Colonic mucosa (tissue), 4 donors: ENCODE results near the gene THADA. TPM values are rescaled to one million over a fixed set of nuclear protein-coding genes. Genes with fewer than 3 reads are reported as not detected.

Source experiments
- DNase-seq: peaks from one replicate; pipeline ENCODE4 v3.0.0-alpha.2; 2020
- H3K27ac ChIP-seq: fragments of 200-600 bp; one replicate; pipeline ENCODE4 v1.8.0; 2021
- H3K27me3 ChIP-seq: fragments of 200-600 bp; one replicate; pipeline ENCODE4 v1.8.0; 2021
- H3K36me3 ChIP-seq: fragments of 200-600 bp; one replicate; pipeline ENCODE4 v1.8.0; 2021
- H3K4me1 ChIP-seq: fragments of 200-600 bp; one replicate; pipeline ENCODE4 v1.8.0; 2021; ENCODE audit warnings: mild to moderate bottlenecking
- H3K4me3 ChIP-seq: fragments of 200-600 bp; one replicate; pipeline ENCODE4 v1.8.0; 2021
- H3K9ac ChIP-seq, 2 donors: one replicate each; pipeline ENCODE4 v1.7.0; 2013; ENCODE audit warnings: control low read depth in 2 of 2, low read depth in 2 of 2, low read length in 2 of 2
- H3K9me3 ChIP-seq: fragments of 200-600 bp; one replicate; pipeline ENCODE4 v1.8.0; 2021
- intact Hi-C: fragments of 100-400 bp; cut with DNase I; formaldehyde crosslinking; loops from one replicate; pipeline ENCODE4 v1.14.1; 2022
- total RNA-seq, 2 donors: library from RNA; stranded (reverse); fragmentation: NEBNext Ultra II Directional in 1 of 2; extraction: Animal tissue kit (Norgen Biotek cat#: 25700) in 1 of 2; gene quantifications; one replicate each; pipeline ENCODE4 v1.2.1, GENCODE V29; 2021
- TF ChIP-seq, protein P1 (sequence below): fragments of 200-600 bp; IDR thresholded peaks from one replicate; pipeline ENCODE4 v1.8.0; 2022; ENCODE audit warnings: antibody characterized with exemption, mild to moderate bottlenecking
- donor health status: healthy.
- donor health status: DM: no; HTN: no; CAD: no.
- donor health status: DM: no; HTN: no; CAD: no.

THADA gene
- total RNA-seq, 2 donors from 2014 or later, result 14.6 to 31.4 TPM

GRCh38 chr2:43248621-43249020 lies 347.2 kb downstream of the THADA start:
- H3K27ac ChIP-seq, result no peak overlapping the region
- no peaks in the 10 kb centered on the region for H3K36me3 ChIP-seq
- no peak for DNase-seq
- H3K9ac ChIP-seq, result no peak overlapping the region
- no peaks in the 10 kb centered on the region for H3K9me3 ChIP-seq
- no peaks in the 10 kb centered on the region for H3K27me3 ChIP-seq
- H3K4me1 ChIP-seq, result no peaks in the 10 kb centered on the region
- no peak overlapping the region for H3K4me3 ChIP-seq
- TF ChIP-seq, protein P1, sequence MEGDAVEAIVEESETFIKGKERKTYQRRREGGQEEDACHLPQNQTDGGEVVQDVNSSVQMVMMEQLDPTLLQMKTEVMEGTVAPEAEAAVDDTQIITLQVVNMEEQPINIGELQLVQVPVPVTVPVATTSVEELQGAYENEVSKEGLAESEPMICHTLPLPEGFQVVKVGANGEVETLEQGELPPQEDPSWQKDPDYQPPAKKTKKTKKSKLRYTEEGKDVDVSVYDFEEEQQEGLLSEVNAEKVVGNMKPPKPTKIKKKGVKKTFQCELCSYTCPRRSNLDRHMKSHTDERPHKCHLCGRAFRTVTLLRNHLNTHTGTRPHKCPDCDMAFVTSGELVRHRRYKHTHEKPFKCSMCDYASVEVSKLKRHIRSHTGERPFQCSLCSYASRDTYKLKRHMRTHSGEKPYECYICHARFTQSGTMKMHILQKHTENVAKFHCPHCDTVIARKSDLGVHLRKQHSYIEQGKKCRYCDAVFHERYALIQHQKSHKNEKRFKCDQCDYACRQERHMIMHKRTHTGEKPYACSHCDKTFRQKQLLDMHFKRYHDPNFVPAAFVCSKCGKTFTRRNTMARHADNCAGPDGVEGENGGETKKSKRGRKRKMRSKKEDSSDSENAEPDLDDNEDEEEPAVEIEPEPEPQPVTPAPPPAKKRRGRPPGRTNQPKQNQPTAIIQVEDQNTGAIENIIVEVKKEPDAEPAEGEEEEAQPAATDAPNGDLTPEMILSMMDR, result no peak
- intact Hi-C loops, result no loop called here

DNA sequence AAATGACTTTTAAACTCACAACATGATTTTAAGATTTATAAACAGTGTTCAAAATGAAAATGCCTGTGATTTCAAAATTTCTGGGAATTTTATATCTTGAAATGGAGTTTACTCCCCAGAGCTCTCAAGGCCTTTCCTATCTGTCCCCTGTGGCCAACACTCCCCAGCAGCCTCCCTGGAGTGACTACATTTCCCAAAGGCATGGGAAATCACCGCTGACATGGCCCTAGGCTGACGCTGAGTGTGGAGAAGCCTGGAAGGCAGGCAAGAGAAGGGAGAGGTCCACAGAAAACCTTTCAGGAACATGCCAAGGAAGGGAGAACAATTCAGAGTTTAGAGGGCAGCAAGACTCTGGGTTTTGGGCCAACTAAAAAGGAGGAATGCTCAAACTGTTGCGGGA lies 349.2 kb downstream of the THADA start:
- H3K4me3 ChIP-seq, result no peak overlapping the region
- H3K9me3 ChIP-seq, result no peaks in the 10 kb centered on the region
- H3K4me1 ChIP-seq, result no peaks in the 10 kb centered on the region
- intact Hi-C loops, result no loop called here
- no peak overlapping the region for H3K27ac ChIP-seq
- H3K27me3 ChIP-seq, result no peaks in the 10 kb centered on the region
- H3K36me3 ChIP-seq, result no peaks in the 10 kb centered on the region
- no peak for DNase-seq
- TF ChIP-seq, protein P1, result no peak
- H3K9ac ChIP-seq, result no peak overlapping the region

GRCh38 chr2:43241558-43241957 lies 354.3 kb downstream of the THADA start:
- intact Hi-C loops, result no loop called here
- no peak for DNase-seq
- no peak overlapping the region for H3K27ac ChIP-seq
- TF ChIP-seq, protein P1, result no peak
- no peak overlapping the region for H3K4me3 ChIP-seq
- no peak overlapping the region for H3K9ac ChIP-seq
- H3K27me3 ChIP-seq, result no peaks in the 10 kb centered on the region
- H3K9me3 ChIP-seq, result no peaks in the 10 kb centered on the region
- no peaks in the 10 kb centered on the region for H3K4me1 ChIP-seq
- H3K36me3 ChIP-seq, result no peaks in the 10 kb centered on the region

DNA sequence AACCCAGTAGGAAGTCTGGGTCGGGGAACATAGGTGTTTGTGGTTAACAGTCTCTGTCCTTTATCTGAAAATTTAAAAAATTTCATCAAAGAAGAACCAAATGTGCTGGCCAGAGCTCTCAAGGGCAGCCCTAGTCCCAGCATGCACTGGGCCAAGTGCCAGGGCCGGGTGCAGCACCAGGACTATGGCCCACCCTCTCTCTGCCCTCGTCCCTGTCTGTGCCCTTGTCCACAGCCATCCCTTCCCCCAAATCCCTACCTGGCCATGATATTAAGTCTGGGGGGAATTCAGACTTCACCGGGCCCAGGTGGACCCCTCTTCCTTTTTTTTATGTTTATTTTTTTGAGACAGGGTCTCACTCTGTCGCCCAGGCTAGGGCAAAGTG lies 355.1 kb downstream of the THADA start:
- no peaks in the 10 kb centered on the region for H3K36me3 ChIP-seq
- intact Hi-C loops, result no loop called here
- no peak overlapping the region for H3K9ac ChIP-seq
- H3K27ac ChIP-seq, result peak overlapping the region; percentile 25
- H3K9me3 ChIP-seq, result no peaks in the 10 kb centered on the region
- no peaks in the 10 kb centered on the region for H3K4me1 ChIP-seq
- DNase-seq, result no peak
- no peaks in the 10 kb centered on the region for H3K27me3 ChIP-seq
- TF ChIP-seq, protein P1, result no peak
- no peak overlapping the region for H3K4me3 ChIP-seq

GRCh38 chr2:43239981-43240765 lies 355.7 kb downstream of the THADA start:
- no peak overlapping the region for H3K4me3 ChIP-seq
- H3K27ac ChIP-seq, result peak overlapping the region; percentile 25
- no peaks in the 10 kb centered on the region for H3K9me3 ChIP-seq
- H3K36me3 ChIP-seq, result no peaks in the 10 kb centered on the region
- no peak for DNase-seq
- TF ChIP-seq, protein P1, result no peak
- no peak overlapping the region for H3K9ac ChIP-seq
- intact Hi-C loops, result loop anchor here (10.0 kb wide), 1 partner anchor 385 kb away; no protein-coding TSS in a partner anchor
- no peaks in the 10 kb centered on the region for H3K27me3 ChIP-seq
- no peaks in the 10 kb centered on the region for H3K4me1 ChIP-seq
